DOHH2 (cell line): ENCODE data around the gene FBXO36.

Source experiments
- H3F3A ChIP-seq: fragments of 200-600 bp; sonication (generic), shearing (Covaris generic); 2 replicates; pipeline ENCODE4 v1.6.0; 2016; ENCODE audit warnings: antibody characterized with exemption, mild to moderate bottlenecking; ENCODE audit not compliant: control insufficient read depth, insufficient read depth
- H3K27ac ChIP-seq: fragments of 200-600 bp; sonication (generic); 2 replicates; pipeline ENCODE4 v1.5.1; 2014; ENCODE audit warnings: low read depth, mild to moderate bottlenecking, low read length, moderate library complexity
- H3K27me3 ChIP-seq: fragments of 200-600 bp; sonication (generic); 2 replicates; pipeline ENCODE4 v1.6.1; 2014; ENCODE audit warnings: mild to moderate bottlenecking, low read length, mixed read lengths; ENCODE audit not compliant: control insufficient read depth
- H3K36me3 ChIP-seq: fragments of 200-600 bp; sonication (generic); 2 replicates; pipeline ENCODE4 v1.6.1; 2014; ENCODE audit warnings: mild to moderate bottlenecking, low read length, moderate library complexity, mixed read lengths; ENCODE audit not compliant: control insufficient read depth
- H3K4me1 ChIP-seq: fragments of 200-600 bp; sonication (generic); 2 replicates; pipeline ENCODE4 v1.6.1; 2014; ENCODE audit warnings: mild to moderate bottlenecking, low read length, mixed read lengths; ENCODE audit not compliant: control insufficient read depth
- H3K4me2 ChIP-seq: fragments of 200-600 bp; sonication (generic); 2 replicates; pipeline ENCODE4 v1.6.0; 2014; ENCODE audit warnings: mild to moderate bottlenecking, low read length, moderate library complexity
- H3K4me3 ChIP-seq: fragments of 200-600 bp; sonication (generic); 2 replicates; pipeline ENCODE4 v1.5.1; 2014; ENCODE audit warnings: mild to moderate bottlenecking, low read length, mixed read lengths
- H3K79me2 ChIP-seq: fragments of 200-600 bp; sonication (generic); 2 replicates; pipeline ENCODE4 v1.6.1; 2014; ENCODE audit warnings: mild to moderate bottlenecking, low read length, mixed read lengths; ENCODE audit not compliant: control insufficient read depth
- H3K9me2 ChIP-seq: fragments of 200-600 bp; sonication (generic); replicated peaks from 2 replicates; pipeline ENCODE4 v1.6.1; 2014; ENCODE audit warnings: mild to moderate bottlenecking, low read length, mixed read lengths; ENCODE audit not compliant: control insufficient read depth
- H3K9me3 ChIP-seq: fragments of 200-600 bp; sonication (generic); 2 replicates; pipeline ENCODE4 v1.6.1; 2014; ENCODE audit warnings: antibody characterized with exemption, low read length, mixed read lengths; ENCODE audit not compliant: control insufficient read depth, insufficient read depth
- H4K20me1 ChIP-seq: fragments of 200-600 bp; sonication (generic); 2 replicates; pipeline ENCODE4 v1.6.0; 2014; ENCODE audit warnings: low read depth, mild to moderate bottlenecking, antibody characterized with exemption, low read length, moderate library complexity; ENCODE audit not compliant: control insufficient read depth, insufficient read depth
- EZH2phosphoT487 ChIP-seq: fragments of 200-600 bp; sonication (generic); IDR thresholded peaks from 2 replicates; pipeline ENCODE4 v1.6.1; 2017; ENCODE audit warnings: borderline replicate concordance, mild to moderate bottlenecking, antibody characterized with exemption, low read length, moderate library complexity, mixed read lengths
- TF ChIP-seq, protein P1 (sequence below): fragments of 200-600 bp; sonication (generic); IDR thresholded peaks from one replicate; pipeline ENCODE4 v1.5.1; 2014; ENCODE audit warnings: antibody characterized with exemption, mild to moderate bottlenecking, low read depth, low read length; ENCODE audit not compliant: poor library complexity, severe bottlenecking

The FBXO36 gene

DNA sequence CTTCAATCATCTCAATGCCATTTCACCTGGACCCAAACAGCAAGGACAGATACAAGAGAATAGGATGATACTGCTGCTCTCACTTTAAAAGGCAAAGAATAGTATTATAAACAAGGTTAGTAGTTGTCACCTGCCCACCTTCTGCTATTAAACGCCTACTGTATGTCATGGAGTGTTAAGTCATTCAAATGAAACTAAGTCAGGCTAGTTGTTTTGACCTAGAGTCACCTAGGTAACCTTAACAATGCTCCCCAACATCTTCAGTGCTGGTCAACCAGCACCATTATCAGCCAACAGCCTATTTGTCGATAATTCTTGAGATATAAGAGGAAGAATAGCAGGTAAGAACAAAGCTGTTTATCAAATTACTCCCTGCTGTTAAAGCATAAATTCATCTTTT, 39.7 kb upstream of the FBXO36 start:
- no peak overlapping the region for H3K4me3 ChIP-seq
- H3K27me3 ChIP-seq, result no peaks in the 10 kb centered on the region
- H3F3A ChIP-seq, result no peaks in the 10 kb centered on the region
- no peak overlapping the region for H3K4me2 ChIP-seq
- H3K9me2 ChIP-seq, result no peaks in the 10 kb centered on the region
- no peaks in the 10 kb centered on the region for H3K4me1 ChIP-seq
- no peak for TF ChIP-seq EZH2phosphoT487
- TF ChIP-seq, protein P1, sequence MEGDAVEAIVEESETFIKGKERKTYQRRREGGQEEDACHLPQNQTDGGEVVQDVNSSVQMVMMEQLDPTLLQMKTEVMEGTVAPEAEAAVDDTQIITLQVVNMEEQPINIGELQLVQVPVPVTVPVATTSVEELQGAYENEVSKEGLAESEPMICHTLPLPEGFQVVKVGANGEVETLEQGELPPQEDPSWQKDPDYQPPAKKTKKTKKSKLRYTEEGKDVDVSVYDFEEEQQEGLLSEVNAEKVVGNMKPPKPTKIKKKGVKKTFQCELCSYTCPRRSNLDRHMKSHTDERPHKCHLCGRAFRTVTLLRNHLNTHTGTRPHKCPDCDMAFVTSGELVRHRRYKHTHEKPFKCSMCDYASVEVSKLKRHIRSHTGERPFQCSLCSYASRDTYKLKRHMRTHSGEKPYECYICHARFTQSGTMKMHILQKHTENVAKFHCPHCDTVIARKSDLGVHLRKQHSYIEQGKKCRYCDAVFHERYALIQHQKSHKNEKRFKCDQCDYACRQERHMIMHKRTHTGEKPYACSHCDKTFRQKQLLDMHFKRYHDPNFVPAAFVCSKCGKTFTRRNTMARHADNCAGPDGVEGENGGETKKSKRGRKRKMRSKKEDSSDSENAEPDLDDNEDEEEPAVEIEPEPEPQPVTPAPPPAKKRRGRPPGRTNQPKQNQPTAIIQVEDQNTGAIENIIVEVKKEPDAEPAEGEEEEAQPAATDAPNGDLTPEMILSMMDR, result no peak
- H3K79me2 ChIP-seq, result peaks cover 59% of the 10 kb centered on the region
- no peaks in the 10 kb centered on the region for H3K9me3 ChIP-seq
- peaks cover 14% of the 10 kb centered on the region; the same call in 1 of the 2 replicates for H4K20me1 ChIP-seq
- H3K36me3 ChIP-seq, result peaks cover 29% of the 10 kb centered on the region
- no peak overlapping the region for H3K27ac ChIP-seq

DNA sequence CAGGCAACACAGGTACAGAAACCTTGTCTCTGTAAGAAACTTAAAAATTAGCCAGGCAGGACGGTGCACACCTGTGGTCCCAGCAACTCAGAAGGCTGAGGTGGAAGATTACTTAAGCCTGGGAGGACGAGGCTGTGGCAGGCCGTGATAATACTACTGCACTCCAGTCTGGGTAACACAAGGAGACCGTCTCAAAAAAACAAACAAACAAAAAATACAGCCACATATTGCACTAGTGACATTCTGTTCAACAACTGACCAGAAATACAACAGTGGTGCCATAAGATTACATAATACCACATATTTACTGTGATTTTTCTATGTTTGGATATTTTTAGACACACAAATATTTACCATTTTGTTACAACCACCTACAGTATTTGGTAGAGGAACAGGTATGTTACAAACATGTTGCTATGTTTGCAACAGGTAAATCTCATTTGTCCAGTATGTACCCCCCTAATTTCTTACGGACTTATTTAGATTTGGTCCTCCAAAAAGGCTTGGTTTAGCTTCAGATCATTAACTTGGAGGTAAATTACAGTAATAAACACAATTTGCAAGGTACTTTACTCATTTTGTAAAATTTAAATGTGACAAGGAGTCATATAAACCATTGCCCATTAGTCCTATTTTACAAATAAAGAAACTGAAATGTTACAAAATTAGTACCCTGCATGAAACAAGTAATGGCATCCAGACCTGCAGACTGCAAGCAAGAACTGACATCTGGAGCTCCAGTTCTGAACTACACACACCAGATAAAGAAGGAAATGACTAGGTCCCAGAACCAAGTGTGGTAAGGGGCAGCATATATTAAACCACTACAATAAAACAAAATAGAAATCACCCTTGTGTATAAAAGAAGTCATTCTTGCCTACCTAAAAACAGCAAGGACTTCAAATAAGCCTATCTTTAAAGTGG, 37.3 kb upstream of the FBXO36 start:
- peaks cover 77% of the 10 kb centered on the region for H3K79me2 ChIP-seq
- TF ChIP-seq, protein P1, result no peak
- TF ChIP-seq EZH2phosphoT487, result no peak
- H3K27ac ChIP-seq, result no peak overlapping the region
- H3K9me2 ChIP-seq, result no peaks in the 10 kb centered on the region
- no peaks in the 10 kb centered on the region for H3F3A ChIP-seq
- no peak overlapping the region for H3K4me3 ChIP-seq
- H3K4me1 ChIP-seq, result 0 out of 2 replicates have a peak, but pooled peaks cover 2% of the 10 kb centered on the region
- no peaks in the 10 kb centered on the region for H3K27me3 ChIP-seq
- peaks cover 14% of the 10 kb centered on the region; the same call in 1 of the 2 replicates for H4K20me1 ChIP-seq
- no peaks in the 10 kb centered on the region for H3K9me3 ChIP-seq
- peaks cover 11% of the 10 kb centered on the region for H3K36me3 ChIP-seq
- H3K4me2 ChIP-seq, result no peak overlapping the region

DNA sequence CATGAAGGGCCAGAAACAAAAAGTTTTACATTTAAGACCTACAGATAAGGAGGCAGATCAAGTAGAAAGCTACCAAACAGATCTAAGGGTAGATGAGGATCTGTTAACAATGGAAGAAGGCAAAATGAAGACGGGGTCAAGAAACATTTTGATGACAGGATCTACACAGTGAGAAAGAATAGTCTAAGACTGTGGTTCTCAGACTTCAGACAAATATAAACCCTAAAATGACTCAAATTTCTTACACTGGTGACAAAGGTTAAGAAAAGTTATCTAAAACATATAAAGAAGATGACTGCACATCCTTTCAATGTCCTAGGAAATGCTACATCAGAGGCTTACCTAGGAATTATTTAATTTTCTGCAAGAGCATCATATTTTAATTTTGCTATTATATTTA, 34.9 kb upstream of the FBXO36 start:
- Histone ChIP-seq H3K4me2 (no peak overlapping the region), H3K4me3 (no peak overlapping the region), H3K9me3 (no peaks in the 10 kb centered on the region), H3K79me2 (peaks cover 90% of the 10 kb centered on the region), H3K27ac (no peak overlapping the region), H3K36me3 (peaks cover 7% of the 10 kb centered on the region), H3K9me2 (no peaks in the 10 kb centered on the region), H4K20me1 (peaks cover 16% of the 10 kb centered on the region; the same call in 1 of the 2 replicates), H3F3A (no peaks in the 10 kb centered on the region), H3K27me3 (no peaks in the 10 kb centered on the region), H3K4me1 (0 out of 2 replicates have a peak, but pooled peaks cover 2% of the 10 kb centered on the region)
- TF ChIP-seq EZH2phosphoT487, result no peak
- TF ChIP-seq, protein P1, result no peak
